ENCODE measurements around the gene LDLRAD4. TPM values are rescaled to one million over a fixed set of nuclear protein-coding genes. Genes with fewer than 3 reads are reported as not detected.

Gene LDLRAD4
- total and polyA plus RNA-seq, 9 of the 15 experiments (the other 6 are each of a cell fraction or from before 2014, with no cell fraction given): 0.01 TPM; not detected in 8

DNA sequence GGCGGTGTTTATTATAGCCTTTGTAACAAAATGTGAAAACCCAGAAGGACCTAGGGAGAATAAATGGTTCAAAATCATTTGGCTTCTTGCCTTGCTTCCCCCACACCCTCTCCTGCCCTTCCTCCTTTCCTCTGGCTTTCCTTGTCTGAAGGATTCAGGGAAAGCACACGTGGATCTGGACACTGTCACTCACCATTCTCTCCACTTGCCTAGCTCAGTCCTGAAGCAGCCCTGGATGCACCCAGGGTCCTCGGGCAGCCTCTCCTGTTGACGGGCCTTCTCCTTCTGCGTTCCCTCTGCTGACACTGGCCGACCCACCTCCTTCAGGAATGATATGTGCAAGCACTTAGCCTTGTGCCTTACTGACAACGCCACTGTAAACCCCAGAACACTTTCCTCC, 439.4 kb downstream of the LDLRAD4 start (continued):
- TF ChIP-seq ZNF644 (tag; IDR thresholded peaks at IDR 0.05; ENCODE audit: low read depth) (no peak), SPI1 (IDR thresholded peaks at IDR 0.05; ENCODE audit: borderline replicate concordance, low read depth, low read length) (no peak), ZNF707 (CRISPR knock-in tag; conservative IDR thresholded peaks at IDR 0.05) (no peak), KLF16 (IDR thresholded peaks at IDR 0.05) (no peak), ETS2 (tag; IDR thresholded peaks at IDR 0.05; ENCODE audit: borderline replicate concordance, poor library complexity, severe bottlenecking) (no peak), EHMT2 (IDR thresholded peaks at IDR 0.05) (no peak)
- TF ChIP-seq, protein P1, sequence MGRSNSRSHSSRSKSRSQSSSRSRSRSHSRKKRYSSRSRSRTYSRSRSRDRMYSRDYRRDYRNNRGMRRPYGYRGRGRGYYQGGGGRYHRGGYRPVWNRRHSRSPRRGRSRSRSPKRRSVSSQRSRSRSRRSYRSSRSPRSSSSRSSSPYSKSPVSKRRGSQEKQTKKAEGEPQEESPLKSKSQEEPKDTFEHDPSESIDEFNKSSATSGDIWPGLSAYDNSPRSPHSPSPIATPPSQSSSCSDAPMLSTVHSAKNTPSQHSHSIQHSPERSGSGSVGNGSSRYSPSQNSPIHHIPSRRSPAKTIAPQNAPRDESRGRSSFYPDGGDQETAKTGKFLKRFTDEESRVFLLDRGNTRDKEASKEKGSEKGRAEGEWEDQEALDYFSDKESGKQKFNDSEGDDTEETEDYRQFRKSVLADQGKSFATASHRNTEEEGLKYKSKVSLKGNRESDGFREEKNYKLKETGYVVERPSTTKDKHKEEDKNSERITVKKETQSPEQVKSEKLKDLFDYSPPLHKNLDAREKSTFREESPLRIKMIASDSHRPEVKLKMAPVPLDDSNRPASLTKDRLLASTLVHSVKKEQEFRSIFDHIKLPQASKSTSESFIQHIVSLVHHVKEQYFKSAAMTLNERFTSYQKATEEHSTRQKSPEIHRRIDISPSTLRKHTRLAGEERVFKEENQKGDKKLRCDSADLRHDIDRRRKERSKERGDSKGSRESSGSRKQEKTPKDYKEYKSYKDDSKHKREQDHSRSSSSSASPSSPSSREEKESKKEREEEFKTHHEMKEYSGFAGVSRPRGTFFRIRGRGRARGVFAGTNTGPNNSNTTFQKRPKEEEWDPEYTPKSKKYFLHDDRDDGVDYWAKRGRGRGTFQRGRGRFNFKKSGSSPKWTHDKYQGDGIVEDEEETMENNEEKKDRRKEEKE (IDR thresholded peaks at IDR 0.05; ENCODE audit: borderline replicate concordance in 1 of 2, control insufficient read depth in 1 of 2, low read depth in 2 of 2, low read length in 1 of 2): no peak

All from K562 (cell line).